Activated CD4-positive, alpha-beta T cell treated with anti-CD3 and anti-CD28 coated beads for 36 hours (primary cell): ENCODE results near the gene ATP6V1C2. TPM values are rescaled to one million over a fixed set of nuclear protein-coding genes. Genes with fewer than 3 reads are reported as not detected.
"Not testable (repeated sequence)": the region's sequence is repeated elsewhere in the genome, so short reads cannot be mapped to it uniquely, and the experiment has no call there.

ENCODE experiments used
- ATAC-seq: fragments of 200-7000 bp; cut with Tn5 transposase; one replicate; pipeline ENCODE4 v1.10.0; 2021; ENCODE audit warnings: mild to moderate bottlenecking, moderate library complexity
- CTCF ChIA-PET: fragments of 350-600 bp; sonication (Branson Sonifier 250); formaldehyde crosslinking; loops from one replicate; lab custom pipeline; 2021; ENCODE audit warnings: antibody characterized with exemption; lab: Charles Lee
- POLR2A ChIA-PET: fragments of 350-600 bp; sonication (Branson Sonifier 250); formaldehyde crosslinking; loops from one replicate; lab custom pipeline; 2021; ENCODE audit warnings: antibody characterized with exemption, inconsistent platforms; lab: Charles Lee
- DNase-seq: peaks from one replicate; pipeline ENCODE4 v3.0.0-alpha.2; 2020
- H3K27ac Mint-ChIP-seq: one replicate; pipeline ENCODE4 v1.8.0; 2021; ENCODE audit warnings: mixed read lengths
- H3K27me3 Mint-ChIP-seq: one replicate; pipeline ENCODE4 v1.8.0; 2021; ENCODE audit warnings: mixed read lengths
- H3K36me3 Mint-ChIP-seq: one replicate; pipeline ENCODE4 v1.8.0; 2021; ENCODE audit warnings: low read depth, mixed read lengths
- H3K4me1 Mint-ChIP-seq: one replicate; pipeline ENCODE4 v1.8.0; 2021; ENCODE audit warnings: mixed read lengths
- H3K4me3 Mint-ChIP-seq: one replicate; pipeline ENCODE4 v1.8.0; 2021; ENCODE audit warnings: mild to moderate bottlenecking, moderate library complexity, mixed read lengths
- H3K9me3 Mint-ChIP-seq: one replicate; pipeline ENCODE4 v1.8.0; 2021; ENCODE audit warnings: low read depth, mixed read lengths
- intact Hi-C, 2 experiments: fragments of 100-400 bp; cut with DNase I in 1 of 2; cut with micrococcal nuclease in 1 of 2; formaldehyde crosslinking; loops; one replicate each; pipeline versions ENCODE4 v1.14.2 to v1.15.1; 2022 to 2024; cut with DNase I, micrococcal nuclease
- total RNA-seq, 2 experiments: library from RNA; stranded (reverse); gene quantifications; one replicate each; pipeline ENCODE4 v1.2.3, GENCODE V29; 2021

The ATP6V1C2 gene
- total RNA-seq, 2 experiments from 2014 or later, result not detected

DNA sequence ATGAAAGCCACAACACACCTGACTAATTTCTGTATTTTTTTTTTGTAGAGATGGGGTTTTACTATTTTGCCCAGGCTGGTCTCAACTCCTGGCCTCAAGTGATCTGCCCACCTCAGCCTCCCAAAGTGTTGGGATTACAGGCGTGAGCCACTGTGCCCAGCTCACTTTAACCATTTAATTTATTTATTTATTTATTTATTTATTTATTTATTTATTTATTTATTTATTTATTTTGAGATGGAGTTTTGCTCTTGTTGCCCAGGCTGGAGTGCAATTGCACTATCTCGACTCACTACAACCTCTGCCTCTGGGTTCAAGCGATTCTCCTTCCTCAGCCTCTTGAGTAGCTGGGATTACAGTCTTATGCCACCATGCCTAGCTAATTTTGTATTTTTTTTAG is 96.9 kb downstream of the ATP6V1C2 start:
- POLR2A ChIA-PET, H3K27ac Mint-ChIP-seq, H3K9me3 Mint-ChIP-seq, intact Hi-C loops, H3K36me3 Mint-ChIP-seq, ATAC-seq, H3K4me3 Mint-ChIP-seq, DNase-seq, H3K4me1 Mint-ChIP-seq: not testable (repeated sequence)
- CTCF ChIA-PET, result interaction anchor here (1.4 kb wide), 1 partner anchor 18 kb away, joined by 4 read pairs; no protein-coding TSS in a partner anchor
- H3K27me3 Mint-ChIP-seq, result peaks cover 13% of the 10 kb centered on the region

DNA sequence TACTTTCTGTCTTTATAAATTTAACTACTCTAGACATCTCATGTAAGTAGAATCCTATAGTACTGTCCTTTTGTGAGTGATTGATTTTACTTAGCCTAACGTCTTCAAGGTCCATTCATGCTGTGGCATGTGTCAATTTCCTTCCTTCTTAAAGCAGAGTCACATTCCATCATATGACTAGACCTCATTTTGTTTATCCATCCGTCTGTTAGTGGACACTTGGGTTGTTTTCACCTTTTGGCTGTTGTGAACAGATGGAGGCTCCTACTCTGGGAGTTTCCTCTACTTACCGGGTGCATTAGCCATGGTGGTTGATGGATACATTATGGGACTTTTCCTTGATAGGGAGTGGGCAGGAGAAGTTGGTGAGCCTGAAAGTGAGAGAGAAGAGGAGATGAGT is 97.6 kb downstream of the ATP6V1C2 start:
- no peak for DNase-seq
- H3K4me1 Mint-ChIP-seq, result no peaks in the 10 kb centered on the region
- no peak overlapping the region for H3K27ac Mint-ChIP-seq
- H3K27me3 Mint-ChIP-seq, result peaks cover 13% of the 10 kb centered on the region
- H3K36me3 Mint-ChIP-seq, result no peaks in the 10 kb centered on the region
- H3K4me3 Mint-ChIP-seq, result no peak overlapping the region
- intact Hi-C loops, result no loop called here
- no peaks in the 10 kb centered on the region for H3K9me3 Mint-ChIP-seq
- no peak for ATAC-seq
- POLR2A ChIA-PET, result no interaction called here
- CTCF ChIA-PET, result interaction anchor here (0.7 kb wide), 1 partner anchor 334 kb away, joined by 3 read pairs; no protein-coding TSS in a partner anchor

DNA sequence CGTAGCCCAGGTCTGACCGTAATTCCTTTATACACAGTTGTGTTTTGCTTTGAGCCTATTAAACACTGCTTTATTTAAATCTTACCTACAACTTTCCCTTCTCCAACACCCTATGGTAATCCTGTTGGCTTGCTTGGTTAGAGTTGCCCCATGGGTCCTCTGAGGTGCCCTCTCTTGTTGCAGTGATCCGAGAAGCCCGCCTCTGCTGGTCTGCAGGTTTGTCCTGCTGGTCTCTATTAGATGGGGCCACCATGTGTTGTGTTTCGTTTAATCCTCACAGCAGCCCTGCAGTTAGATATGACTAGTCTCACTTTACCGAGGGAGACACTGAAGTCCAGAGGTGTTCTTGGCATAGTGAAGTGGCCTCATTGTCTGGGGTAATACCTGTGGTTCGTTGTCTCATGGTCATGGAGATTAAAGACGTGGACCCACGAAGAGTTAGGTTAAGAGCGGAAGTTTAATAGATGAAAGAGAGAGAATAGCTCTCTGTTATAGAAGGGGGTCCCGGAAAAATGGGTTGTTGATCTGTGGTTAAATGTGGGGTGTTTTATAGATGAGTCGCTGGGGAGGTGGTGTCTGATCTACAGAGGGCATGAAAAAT is 98.4 kb downstream of the ATP6V1C2 start:
- POLR2A ChIA-PET, result no interaction called here
- H3K4me1 Mint-ChIP-seq, result no peaks in the 10 kb centered on the region
- H3K36me3 Mint-ChIP-seq, result no peaks in the 10 kb centered on the region
- H3K4me3 Mint-ChIP-seq, result no peak overlapping the region
- no peak overlapping the region for H3K27ac Mint-ChIP-seq
- CTCF ChIA-PET, result interaction anchor here (0.7 to 1.5 kb wide), 2 partner anchors 12 to 27 kb away, joined by 3 to 11 read pairs; no protein-coding TSS in a partner anchor
- DNase-seq, result no peak
- no peaks in the 10 kb centered on the region for H3K9me3 Mint-ChIP-seq
- no peak for ATAC-seq
- H3K27me3 Mint-ChIP-seq, result peaks cover 13% of the 10 kb centered on the region
- intact Hi-C loops, result no loop called here

DNA sequence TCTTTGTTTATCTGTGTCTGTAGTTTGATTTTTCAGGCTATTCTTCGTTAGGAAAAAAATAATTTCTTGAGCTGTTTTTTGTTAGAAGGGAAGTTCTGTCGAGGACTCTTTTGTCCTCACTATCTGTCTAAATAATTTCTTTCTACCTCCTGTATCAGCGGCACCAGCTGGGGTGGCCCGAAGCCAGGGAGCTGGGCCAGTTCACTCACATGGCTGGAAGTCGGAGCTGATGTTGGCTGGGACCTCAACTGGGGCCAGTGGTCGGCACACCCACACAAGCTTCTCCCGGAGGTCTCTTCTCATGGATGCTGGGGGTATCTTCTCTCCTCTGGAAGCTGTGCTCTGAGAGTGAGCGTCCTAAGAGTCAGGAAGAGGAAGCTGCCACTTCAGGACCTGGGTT is 99.1 kb downstream of the ATP6V1C2 start:
- intact Hi-C loops, result no loop called here
- peaks cover 13% of the 10 kb centered on the region for H3K27me3 Mint-ChIP-seq
- CTCF ChIA-PET, result interaction anchor here (0.5 to 1.5 kb wide), 4 partner anchors 11 to 207 kb away, joined by 3 to 11 read pairs (median 3); no protein-coding TSS in a partner anchor

DNA sequence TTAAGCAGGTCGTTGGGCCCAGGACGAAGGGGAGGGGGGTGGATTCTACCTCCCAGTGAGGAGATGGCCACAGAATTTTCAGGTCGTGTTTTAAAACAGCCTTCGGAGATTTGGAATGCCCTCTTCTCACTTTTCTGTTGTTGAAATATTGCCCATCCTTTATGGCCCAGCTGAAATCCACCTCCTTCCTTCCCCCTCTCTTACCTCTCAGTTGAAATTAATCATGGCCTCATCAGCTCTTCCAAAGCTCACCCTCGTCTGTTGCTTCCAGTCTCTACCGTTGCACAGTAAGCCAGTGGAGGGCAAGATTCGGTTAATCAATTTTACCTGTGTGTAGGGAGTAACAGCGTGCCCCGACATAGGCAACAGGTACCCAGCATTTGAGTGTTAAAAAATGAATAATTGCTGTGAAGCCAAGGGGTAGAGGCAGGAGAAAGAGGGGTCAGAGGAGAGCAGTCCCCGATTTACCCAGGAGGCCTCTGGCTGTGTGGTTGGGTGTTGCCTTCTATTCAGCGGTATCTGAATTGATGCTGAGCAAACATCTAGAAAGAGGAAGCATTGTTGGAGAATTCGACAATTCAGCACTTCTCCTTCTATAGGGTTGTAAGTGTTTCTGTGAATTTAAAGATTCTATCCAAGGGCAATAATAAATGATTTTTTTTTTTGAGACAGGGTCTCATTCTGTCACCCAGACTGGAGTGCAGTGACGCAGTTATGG is 99.7 kb downstream of the ATP6V1C2 start:
- H3K27ac Mint-ChIP-seq, result no peak overlapping the region
- ATAC-seq (no peak), DNase-seq (no peak)
- intact Hi-C loops, result no loop called here
- H3K9me3 Mint-ChIP-seq, result no peaks in the 10 kb centered on the region
- ChIA-PET CTCF (interaction anchor here (1.5 kb wide), 1 partner anchor 11 kb away, joined by 11 read pairs; no protein-coding TSS in a partner anchor), POLR2A (no interaction called here)
- no peaks in the 10 kb centered on the region for H3K36me3 Mint-ChIP-seq
- no peak overlapping the region for H3K4me3 Mint-ChIP-seq
- H3K4me1 Mint-ChIP-seq, result no peaks in the 10 kb centered on the region
- peaks cover 13% of the 10 kb centered on the region for H3K27me3 Mint-ChIP-seq

More for the DNA sequence above, 99.1 kb downstream of the ATP6V1C2 start:
- DNase-seq, result no peak
- Mint-ChIP-seq H3K4me3 (no peak overlapping the region), H3K27ac (no peak overlapping the region), H3K4me1 (no peaks in the 10 kb centered on the region), H3K36me3 (no peaks in the 10 kb centered on the region), H3K9me3 (no peaks in the 10 kb centered on the region)
- ATAC-seq, result no peak
- POLR2A ChIA-PET, result no interaction called here

DNA sequence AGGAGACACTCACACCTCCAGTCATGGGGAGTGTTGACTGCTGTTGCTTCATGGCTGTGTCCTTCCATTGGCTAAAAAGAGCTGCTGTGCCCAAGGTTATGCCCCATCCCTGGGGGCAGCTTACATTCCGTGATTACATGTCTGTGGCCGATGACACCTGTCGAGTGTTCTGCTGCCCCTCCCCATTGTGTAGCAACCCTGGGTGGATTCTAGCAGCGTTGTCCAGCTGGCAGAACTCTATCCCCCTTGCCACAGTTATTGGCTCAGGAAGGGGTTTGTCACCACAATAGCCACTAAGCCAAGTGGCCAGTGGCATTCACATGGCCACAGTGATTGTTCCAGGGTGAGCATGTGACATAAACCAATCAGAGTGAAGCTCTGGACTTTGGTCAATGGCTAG is 102.8 kb downstream of the ATP6V1C2 start:
- intact Hi-C loops, result no loop called here
- H3K9me3 Mint-ChIP-seq, result no peaks in the 10 kb centered on the region
- ChIA-PET POLR2A (no interaction called here), CTCF (interaction anchor here (1.9 to 2.7 kb wide), 2 partner anchors 9 to 18 kb away, joined by 5 to 16 read pairs; no protein-coding TSS in a partner anchor)
- H3K36me3 Mint-ChIP-seq, result no peaks in the 10 kb centered on the region
- no peak for DNase-seq
- ATAC-seq, result no peak
- no peaks in the 10 kb centered on the region for H3K4me1 Mint-ChIP-seq
- H3K27ac Mint-ChIP-seq, result no peak overlapping the region
- peaks cover 7% of the 10 kb centered on the region for H3K27me3 Mint-ChIP-seq
- H3K4me3 Mint-ChIP-seq, result no peak overlapping the region

DNA sequence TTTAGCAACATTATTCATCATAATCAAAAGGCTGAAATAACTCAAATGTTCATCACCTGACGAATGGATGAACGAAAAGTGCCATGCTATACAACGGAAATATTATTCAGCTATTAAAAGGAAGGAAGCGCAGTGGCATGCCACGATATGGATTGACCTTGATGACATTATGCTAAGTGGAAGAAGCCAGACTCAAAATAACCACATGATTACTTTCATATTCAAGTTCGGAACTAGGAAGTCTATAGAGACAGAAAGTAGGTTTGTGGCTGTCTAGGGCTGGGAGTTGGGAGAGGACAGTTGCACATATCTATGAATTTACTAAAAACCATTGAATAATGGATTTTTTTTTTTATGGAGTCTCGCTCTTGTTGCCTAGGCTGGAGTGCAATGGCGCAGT is 104.6 kb downstream of the ATP6V1C2 start:
- no peak overlapping the region for H3K27ac Mint-ChIP-seq
- intact Hi-C loops, result no loop called here
- no peaks in the 10 kb centered on the region for H3K36me3 Mint-ChIP-seq
- no peak for ATAC-seq
- H3K4me3 Mint-ChIP-seq, result no peak overlapping the region
- POLR2A ChIA-PET, result no interaction called here
- CTCF ChIA-PET, result interaction anchor here (0.6 to 1.2 kb wide), 3 partner anchors 9 to 58 kb away, joined by 3 to 4 read pairs (median 3); no protein-coding TSS in a partner anchor
- no peak for DNase-seq
- H3K4me1 Mint-ChIP-seq, result no peaks in the 10 kb centered on the region
- no peaks in the 10 kb centered on the region for H3K9me3 Mint-ChIP-seq
- H3K27me3 Mint-ChIP-seq, result peaks cover 6% of the 10 kb centered on the region

DNA sequence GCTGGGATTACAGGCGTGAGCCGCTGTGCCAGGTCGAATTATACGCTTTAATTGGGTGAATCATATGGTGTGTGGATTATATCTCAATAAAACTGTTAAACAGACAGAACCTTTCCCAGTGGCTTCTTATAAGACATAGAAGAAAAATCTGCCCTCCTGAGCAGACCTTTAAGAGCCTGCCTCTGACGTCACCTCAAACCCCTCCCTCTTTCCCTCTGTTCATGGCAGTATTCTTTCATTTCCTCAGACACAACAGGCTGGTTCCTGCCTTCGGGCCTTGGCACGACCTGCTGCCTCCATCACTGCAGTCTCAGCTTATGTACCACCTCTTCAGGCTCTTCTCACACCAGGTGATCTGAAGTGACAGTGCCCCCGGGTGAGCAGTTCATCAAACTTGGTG is 105.2 kb downstream of the ATP6V1C2 start:
- POLR2A ChIA-PET, result no interaction called here
- Mint-ChIP-seq H3K4me3 (no peak overlapping the region), H3K9me3 (no peaks in the 10 kb centered on the region), H3K27me3 (peaks cover 7% of the 10 kb centered on the region), H3K36me3 (no peaks in the 10 kb centered on the region), H3K4me1 (no peaks in the 10 kb centered on the region), H3K27ac (no peak overlapping the region)
- ATAC-seq, result no peak
- CTCF ChIA-PET, result interaction anchor here (1.2 kb wide), 1 partner anchor 9 kb away, joined by 4 read pairs; no protein-coding TSS in a partner anchor
- no peak for DNase-seq
- intact Hi-C loops, result no loop called here

DNA sequence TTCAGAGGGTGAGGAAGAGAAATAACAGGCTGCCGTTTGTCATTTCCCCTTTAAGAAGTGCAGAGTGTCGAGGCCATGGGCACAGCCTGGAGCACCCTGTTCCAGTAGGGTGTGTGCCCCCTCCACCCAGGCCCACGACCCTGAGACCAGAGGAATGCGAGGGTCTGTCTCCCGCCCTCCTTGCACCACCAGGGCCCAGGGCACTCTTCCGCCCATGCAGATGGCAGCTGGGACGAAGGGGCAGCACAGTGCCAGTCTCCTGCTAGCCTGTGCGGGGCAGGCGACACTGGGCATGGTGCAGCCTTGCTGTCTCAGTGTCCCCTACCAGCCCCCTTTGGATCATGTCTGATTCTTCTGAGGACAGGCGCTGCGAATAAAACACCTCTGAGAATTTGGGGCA is 106.9 kb downstream of the ATP6V1C2 start:
- no peaks in the 10 kb centered on the region for H3K36me3 Mint-ChIP-seq
- no peak for ATAC-seq
- H3K27me3 Mint-ChIP-seq, result peaks cover 10% of the 10 kb centered on the region
- no peak for DNase-seq
- no peak overlapping the region for H3K27ac Mint-ChIP-seq
- intact Hi-C loops, result no loop called here
- H3K4me3 Mint-ChIP-seq, result no peak overlapping the region
- POLR2A ChIA-PET, result no interaction called here
- H3K4me1 Mint-ChIP-seq, result peaks cover 7% of the 10 kb centered on the region
- CTCF ChIA-PET, result no interaction called here
- no peaks in the 10 kb centered on the region for H3K9me3 Mint-ChIP-seq

DNA sequence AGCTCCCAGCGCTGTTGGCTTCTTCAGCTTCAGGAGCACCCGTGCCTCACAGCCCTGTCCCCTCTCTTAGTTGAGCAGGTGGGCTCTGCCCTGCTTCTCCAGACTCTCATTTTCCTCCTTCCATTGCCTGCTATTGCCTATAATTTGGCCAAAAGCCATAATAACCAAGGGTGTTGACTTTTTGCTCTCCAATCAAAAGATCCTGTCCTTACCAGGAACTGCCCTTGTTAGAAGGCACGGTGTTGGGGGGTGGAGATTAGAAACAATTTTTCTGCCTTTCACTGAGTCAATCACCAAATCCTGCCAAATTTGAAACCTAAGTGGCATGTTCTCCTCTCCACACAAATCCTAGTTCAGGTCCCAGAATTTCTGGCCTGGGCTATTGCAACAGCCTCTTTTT is 107.9 kb downstream of the ATP6V1C2 start:
- Mint-ChIP-seq H3K27me3 (peaks cover 10% of the 10 kb centered on the region), H3K36me3 (no peaks in the 10 kb centered on the region), H3K9me3 (no peaks in the 10 kb centered on the region), H3K27ac (no peak overlapping the region), H3K4me1 (peaks cover 7% of the 10 kb centered on the region), H3K4me3 (no peak overlapping the region)
- ChIA-PET POLR2A (no interaction called here), CTCF (interaction anchor here (1.1 to 1.4 kb wide), 3 partner anchors 12 to 606 kb away, joined by 3 to 4 read pairs (median 4); partner anchors contain the start of gene PDIA6)
- intact Hi-C loops, result no loop called here
- ATAC-seq (no peak), DNase-seq (no peak)

DNA sequence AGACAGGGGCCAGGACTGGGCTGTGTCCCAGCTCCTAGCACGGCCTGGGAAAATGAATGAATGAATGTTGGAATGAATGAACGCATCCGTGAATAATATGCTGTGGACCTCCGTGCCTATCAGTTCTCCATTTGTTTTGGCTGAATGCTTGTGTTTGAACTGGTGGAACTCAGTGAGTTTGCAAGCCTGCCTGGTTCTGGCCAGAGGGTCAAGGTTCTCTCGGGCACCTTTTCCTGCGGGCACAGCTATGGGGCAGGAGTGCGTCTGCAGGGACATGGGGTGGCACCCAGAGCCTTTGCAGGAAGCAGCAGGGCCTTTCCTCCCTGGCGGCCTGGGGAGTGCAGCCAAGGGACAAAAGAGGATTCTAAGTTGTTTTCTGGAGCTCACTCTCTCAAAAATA is 108.8 kb downstream of the ATP6V1C2 start:
- Mint-ChIP-seq H3K36me3 (no peaks in the 10 kb centered on the region), H3K27ac (no peak overlapping the region), H3K4me1 (peaks cover 7% of the 10 kb centered on the region), H3K9me3 (no peaks in the 10 kb centered on the region), H3K4me3 (no peak overlapping the region), H3K27me3 (peaks cover 10% of the 10 kb centered on the region)
- intact Hi-C loops, result loop anchor here in 1 of 2 experiments (5.0 kb wide), 1 partner anchor 752 kb away; no protein-coding TSS in a partner anchor
- DNase-seq (no peak), ATAC-seq (no peak)
- ChIA-PET CTCF (interaction anchor here (0.6 to 10.2 kb wide), 11 partner anchors 11 to 1990 kb away, joined by 3 to 129 read pairs (median 4); partner anchors contain the start of gene PDIA6), POLR2A (no interaction called here)
